Measurements from ENCODE around the gene MED13L.

DNA sequence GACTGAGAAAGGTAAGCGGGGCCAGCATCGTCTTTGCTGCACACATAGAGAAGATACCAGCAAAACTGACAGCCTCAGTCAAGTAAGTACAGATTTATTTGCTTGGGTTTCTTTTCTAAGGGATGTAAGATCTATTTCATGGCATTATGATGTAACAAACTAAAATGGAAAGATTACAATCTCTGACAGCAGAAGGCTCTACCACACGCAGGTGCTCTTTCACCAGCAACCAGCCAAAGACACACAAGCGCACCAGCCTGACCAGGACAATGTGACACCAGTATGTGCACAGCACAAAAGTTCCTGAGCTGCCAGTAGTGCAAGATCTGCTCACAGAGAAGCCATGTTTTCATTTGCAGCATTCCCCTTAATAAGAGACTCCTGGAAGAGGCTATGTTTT lies 311.1 kb downstream of the MED13L start:
- TF ChIP-seq, protein P1, sequence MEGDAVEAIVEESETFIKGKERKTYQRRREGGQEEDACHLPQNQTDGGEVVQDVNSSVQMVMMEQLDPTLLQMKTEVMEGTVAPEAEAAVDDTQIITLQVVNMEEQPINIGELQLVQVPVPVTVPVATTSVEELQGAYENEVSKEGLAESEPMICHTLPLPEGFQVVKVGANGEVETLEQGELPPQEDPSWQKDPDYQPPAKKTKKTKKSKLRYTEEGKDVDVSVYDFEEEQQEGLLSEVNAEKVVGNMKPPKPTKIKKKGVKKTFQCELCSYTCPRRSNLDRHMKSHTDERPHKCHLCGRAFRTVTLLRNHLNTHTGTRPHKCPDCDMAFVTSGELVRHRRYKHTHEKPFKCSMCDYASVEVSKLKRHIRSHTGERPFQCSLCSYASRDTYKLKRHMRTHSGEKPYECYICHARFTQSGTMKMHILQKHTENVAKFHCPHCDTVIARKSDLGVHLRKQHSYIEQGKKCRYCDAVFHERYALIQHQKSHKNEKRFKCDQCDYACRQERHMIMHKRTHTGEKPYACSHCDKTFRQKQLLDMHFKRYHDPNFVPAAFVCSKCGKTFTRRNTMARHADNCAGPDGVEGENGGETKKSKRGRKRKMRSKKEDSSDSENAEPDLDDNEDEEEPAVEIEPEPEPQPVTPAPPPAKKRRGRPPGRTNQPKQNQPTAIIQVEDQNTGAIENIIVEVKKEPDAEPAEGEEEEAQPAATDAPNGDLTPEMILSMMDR (IDR thresholded peaks at IDR 0.05): no peak
- TF ChIP-seq POLR2A (IDR thresholded peaks at IDR 0.05) (no peak), POLR2AphosphoS5 (IDR thresholded peaks at IDR 0.05) (no peak)
